ENCODE measurements around the gene PRPF38A.

GRCh38 chr1:52439976-52440375 is 35.6 kb downstream of the PRPF38A start:
- TF ChIP-seq SUZ12 (IDR thresholded peaks at IDR 0.05) (no peak), L3MBTL2 (conservative IDR thresholded peaks at IDR 0.05) (no peak), FOXA1 (IDR thresholded peaks at IDR 0.05) (no peak), SP1 (IDR thresholded peaks at IDR 0.05) (no peak), TARDBP (IDR thresholded peaks at IDR 0.05) (no peak), LEF1 (IDR thresholded peaks at IDR 0.05; ENCODE audit: borderline replicate concordance) (no peak), BHLHE40 (IDR thresholded peaks at IDR 0.05; ENCODE audit: borderline replicate concordance) (no peak), CTBP1 (IDR thresholded peaks at IDR 0.05; ENCODE audit: borderline replicate concordance) (no peak), ARNT (IDR thresholded peaks at IDR 0.05) (no peak), NFRKB (IDR thresholded peaks at IDR 0.05) (no peak), HDGF (IDR thresholded peaks at IDR 0.05; ENCODE audit: borderline replicate concordance) (no peak), FOXM1 (IDR thresholded peaks at IDR 0.05; ENCODE audit: borderline replicate concordance) (no peak), FOXK2 (IDR thresholded peaks at IDR 0.05) (no peak), ZNF384 (IDR thresholded peaks at IDR 0.05) (no peak)
